ENCODE results near the gene MAP2.

MAP2 gene

GRCh38 chr2:209424781-209425470, 1.1 kb downstream of the MAP2 start:
- no peaks in the 10 kb centered on the region for H3K36me3 ChIP-seq
- no peaks in the 10 kb centered on the region for H3K9me3 ChIP-seq (ENCODE audit: severe bottlenecking)
- no peak for DNase-seq
- no peaks in the 10 kb centered on the region for H3K27me3 ChIP-seq (ENCODE audit: insufficient read depth, low read depth, severe bottlenecking)
- no peak overlapping the region for H3K27ac ChIP-seq
- TF ChIP-seq CTCF (IDR thresholded peaks at IDR 0.05; ENCODE audit: low read depth, low read length), result no peak
- H3K4me3 ChIP-seq (ENCODE audit: low read depth, low read length), result peak overlapping the region; percentile 86

GRCh38 chr2:209425471-209426071, 1.7 kb downstream of the MAP2 start:
- peak; percentile 25 for DNase-seq
- peak overlapping the region; percentile 86 for H3K4me3 ChIP-seq (ENCODE audit: low read depth, low read length)
- TF ChIP-seq CTCF (IDR thresholded peaks at IDR 0.05; ENCODE audit: low read depth, low read length), result peak; percentile 68
- H3K9me3 ChIP-seq (ENCODE audit: severe bottlenecking), result no peaks in the 10 kb centered on the region
- no peak overlapping the region for H3K27ac ChIP-seq
- no peaks in the 10 kb centered on the region for H3K36me3 ChIP-seq
- no peaks in the 10 kb centered on the region for H3K27me3 ChIP-seq (ENCODE audit: insufficient read depth, low read depth, severe bottlenecking)

GRCh38 chr2:209426432-209426831, 2.6 kb downstream of the MAP2 start:
- no peaks in the 10 kb centered on the region for H3K36me3 ChIP-seq
- H3K27ac ChIP-seq, result no peak overlapping the region
- no peaks in the 10 kb centered on the region for H3K27me3 ChIP-seq (ENCODE audit: insufficient read depth, low read depth, severe bottlenecking)
- TF ChIP-seq CTCF (IDR thresholded peaks at IDR 0.05; ENCODE audit: low read depth, low read length), result no peak
- H3K4me3 ChIP-seq (ENCODE audit: low read depth, low read length), result no peak overlapping the region
- no peaks in the 10 kb centered on the region for H3K9me3 ChIP-seq (ENCODE audit: severe bottlenecking)
- DNase-seq, result no peak

- DNase-seq, result no peak
Observed at GRCh38 chr2:209431701-209432100, 7.9 kb downstream of the MAP2 start.

GRCh38 chr2:209441541-209441940, 17.7 kb downstream of the MAP2 start:
- Histone ChIP-seq H3K36me3 (no peaks in the 10 kb centered on the region), H3K4me3 (ENCODE audit: low read depth, low read length) (no peak overlapping the region), H3K9me3 (ENCODE audit: severe bottlenecking) (no peaks in the 10 kb centered on the region), H3K27me3 (ENCODE audit: insufficient read depth, low read depth, severe bottlenecking) (no peaks in the 10 kb centered on the region), H3K27ac (no peak overlapping the region)
- no peak for DNase-seq
- TF ChIP-seq CTCF (IDR thresholded peaks at IDR 0.05; ENCODE audit: low read depth, low read length), result no peak

More at GRCh38 chr2:209431701-209432100, 7.9 kb downstream of the MAP2 start:
- Histone ChIP-seq H3K36me3 (no peaks in the 10 kb centered on the region), H3K27me3 (ENCODE audit: insufficient read depth, low read depth, severe bottlenecking) (no peaks in the 10 kb centered on the region), H3K4me3 (ENCODE audit: low read depth, low read length) (no peak overlapping the region), H3K27ac (no peak overlapping the region), H3K9me3 (ENCODE audit: severe bottlenecking) (no peaks in the 10 kb centered on the region)
- TF ChIP-seq CTCF (IDR thresholded peaks at IDR 0.05; ENCODE audit: low read depth, low read length), result no peak
